Erythroblast (primary cell): ENCODE measurements around the gene DIABLO.

ENCODE experiments used
- GATA1 ChIP-seq: IDR thresholded peaks from 2 replicates; pipeline ENCODE4 v1.6.1; 2011; ENCODE audit warnings: low read depth, mild to moderate bottlenecking, control low read depth, low read length, moderate library complexity
- POLR2A ChIP-seq: IDR thresholded peaks from 2 replicates; pipeline ENCODE4 v1.6.1; 2011; ENCODE audit warnings: mild to moderate bottlenecking, low read length

- TF ChIP-seq POLR2A (no peak), GATA1 (no peak)
These were observed 6.8 kb upstream of the DIABLO start for GRCh38 chr12:122232691-122233090.
